HepG2 (cell line): Measurements from ENCODE around the gene ETS1. TPM values are rescaled to one million over a fixed set of nuclear protein-coding genes. Genes with fewer than 3 reads are reported as not detected.

Source experiments
- ATAC-seq: fragments of 200-7000 bp; cut with Tn5 transposase; 3 replicates; pipeline ENCODE4 v1.9.1; 2020; ENCODE audit warnings: mild to moderate bottlenecking, moderate library complexity
- BruUV-seq: library from RNA; stranded (reverse); fragments of 400-500 nt; replicated peaks from 2 replicates; lab custom pipeline; 2021; lab: Mats Ljungman, UMichigan
- CTCF ChIA-PET: fragments of 300-600 bp; formaldehyde crosslinking; extraction: SDS; loops from one replicate; lab custom pipeline; 2021; ENCODE audit warnings: low total read pairs, inconsistent platforms, low intra/inter-chr PET ratio; lab: Yijun Ruan, JAX
- POLR2A ChIA-PET: fragments of 350-600 bp; sonication (Branson Sonifier 250); formaldehyde crosslinking; loops from one replicate; lab custom pipeline; 2020; ENCODE audit warnings: antibody characterized with exemption, inconsistent platforms; lab: Yijun Ruan, JAX
- DNase-seq: peaks from one replicate; pipeline ENCODE4 v3.0.0-alpha.2; 2015; ENCODE audit warnings: low spot score
- FAIRE-seq: peaks from 3 replicates; lab custom pipeline; 2011; peaks lifted over from hg19 to GRCh38; lab: Jason Lieb, UNC
- H2AFZ ChIP-seq: one replicate; pipeline ENCODE4 v1.6.1; 2011; ENCODE audit warnings: low read length, inconsistent platforms
- H3K27ac ChIP-seq: fragments of 300-600 bp; 3 replicates; pipeline ENCODE4 v1.8.0; 2011; ENCODE audit warnings: mixed run types, mild to moderate bottlenecking, mixed read lengths, low read length, inconsistent platforms; ENCODE audit not compliant: insufficient read depth; ENCODE audit errors: extremely low read length
- H3K27me3 ChIP-seq, 2 experiments: fragments of 200-600 bp in 1 of 2; 2 replicates in 1 of 2; 3 replicates in 1 of 2; pipeline versions ENCODE4 v1.6.0 to v1.8.0; 2011; ENCODE audit warnings: low read length in 2 of 2, mild to moderate bottlenecking in 2 of 2, moderate library complexity in 2 of 2, inconsistent platforms in 1 of 2; ENCODE audit not compliant: insufficient read depth in 2 of 2, control insufficient read depth in 1 of 2
- H3K36me3 ChIP-seq, 2 experiments: fragments of 200-600 bp in 1 of 2; replicated peaks in 1 of 2; 2 replicates in 1 of 2; 3 replicates in 1 of 2; pipeline versions ENCODE4 v1.5.1 to v1.8.0; 2011; ENCODE audit warnings: low read length in 2 of 2, inconsistent platforms in 1 of 2; ENCODE audit not compliant: insufficient read depth in 2 of 2, control insufficient read depth in 1 of 2
- H3K4me1 ChIP-seq: 2 replicates; pipeline ENCODE4 v1.5.1; 2012; ENCODE audit warnings: low read length, inconsistent platforms; ENCODE audit not compliant: insufficient read depth
- H3K4me2 ChIP-seq: 2 replicates; pipeline ENCODE4 v1.6.0; 2011; ENCODE audit warnings: low read depth, low read length, inconsistent platforms
- H3K4me3 ChIP-seq, 3 experiments: fragments of 200-600 bp in 1 of 3; sonication (generic), shearing (Covaris generic) in 1 of 3; replicated peaks in 1 of 3; 2 replicates each; pipeline ENCODE4 v1.5.1; 2011 to 2016; ENCODE audit warnings: low read length in 3 of 3, inconsistent platforms in 2 of 3, low read depth in 2 of 3, mild to moderate bottlenecking in 2 of 3, control low read depth in 1 of 3, mixed read lengths in 1 of 3; ENCODE audit not compliant: insufficient read depth in 1 of 3
- H3K79me2 ChIP-seq: one replicate; pipeline ENCODE4 v1.6.1; 2011; ENCODE audit warnings: low read length, inconsistent platforms; ENCODE audit not compliant: insufficient read depth
- H3K9ac ChIP-seq: 2 replicates; pipeline ENCODE4 v1.6.0; 2011; ENCODE audit warnings: mild to moderate bottlenecking, low read depth, low read length, inconsistent platforms; ENCODE audit not compliant: insufficient read depth
- H3K9me3 ChIP-seq: 2 replicates; pipeline ENCODE4 v1.5.1; 2012; ENCODE audit warnings: mild to moderate bottlenecking, low read length
- H4K20me1 ChIP-seq: 2 replicates; pipeline ENCODE4 v1.6.0; 2011; ENCODE audit warnings: inconsistent platforms, mild to moderate bottlenecking, low read length, moderate library complexity; ENCODE audit not compliant: insufficient read depth
- BHLHE40 ChIP-seq: IDR thresholded peaks from 2 replicates; pipeline ENCODE4 v1.6.1; 2011; ENCODE audit warnings: low read length, improper control_type of control experiment
- MBNL3 ChIP-seq: fragments of 250-450 bp; sonication (Bioruptor Pico); conservative IDR thresholded peaks from 2 replicates; pipeline ENCODE4 v1.8.0; 2022; ENCODE audit warnings: mild to moderate bottlenecking, inconsistent platforms
- MED8 ChIP-seq: sonication (generic); formaldehyde crosslinking; IDR thresholded peaks from 2 replicates; pipeline ENCODE4 v1.8.1; 2023; ENCODE audit warnings: mild to moderate bottlenecking, missing genetic modification reagents; ENCODE audit not compliant: insufficient replicate concordance
- WGBS: methylation state at CpG from one replicate; pipeline ENCODE4 v1.1.6; 2017; ENCODE audit warnings: low lambda C conversion rate; 5-methylcytosine and 5-hydroxymethylcytosine counted together
- in situ Hi-C: cut with HindIII; loops from 2 replicates; pipeline ENCODE4 v1.10.0; 2017; ENCODE audit warnings: low pct_unique_long_range_greater_than_20kb; ENCODE audit not compliant: extremely low pct_ligation_motif_present
- intact Hi-C: fragments of 100-400 bp; cut with micrococcal nuclease; formaldehyde crosslinking; loops from one replicate; pipeline ENCODE4 v1.10.0; 2022; ENCODE audit not compliant: unreplicated experiment
- polyA plus RNA-seq, 8 experiments: library from polyadenylated mRNA; depleted of rRNA in 3 of 8; stranded (reverse) in 7 of 8; unstranded in 1 of 8; fragments of >200 nt; fragmentation: Illumina TruSeq in 4 of 8; extraction: Trizol in 4 of 8; gene quantifications; 2 replicates each; pipeline versions ENCODE4 v1.2.1 to v1.2.3, GENCODE V29; 2011 to 2016; ENCODE audit warnings: low read depth in 4 of 8, missing spikeins in 1 of 8, mixed read lengths in 1 of 8; ENCODE audit not compliant: insufficient read depth in 1 of 8
- total RNA-seq, 5 experiments: library from RNA; depleted of rRNA; stranded (reverse); fragments of >200 nt; fragmentation: Illumina TruSeq; extraction: Trizol; gene quantifications; 2 replicates each; pipeline ENCODE4 v1.2.3, GENCODE V29; 2016; ENCODE audit warnings: low read depth in 1 of 5

The ETS1 gene
- total and polyA plus RNA-seq, 2 of the 13 experiments (the other 11 are each of a cell fraction or from before 2014, with no cell fraction given): 0.18 to 0.34 TPM

- FAIRE-seq (no peak), ATAC-seq (no peak), DNase-seq (no peak)
- intact Hi-C loops: no loop called here
- ChIA-PET CTCF (no interaction called here), POLR2A (no interaction called here)
- Histone ChIP-seq H4K20me1 (no peaks in the 10 kb centered on the region), H3K79me2 (no peaks in the 10 kb centered on the region), H3K9me3 (no peaks in the 10 kb centered on the region), H3K4me3 (no peak overlapping the region), H3K27ac (no peak overlapping the region), H3K36me3 (no peaks in the 10 kb centered on the region), H3K4me1 (peaks cover 12% of the 10 kb centered on the region), H3K9ac (no peak overlapping the region), H3K27me3 (no peaks in the 10 kb centered on the region), H2AFZ (no peak overlapping the region), H3K4me2 (no peak overlapping the region)
- no peak for TF ChIP-seq MBNL3 (CRISPR knock-in tag)
- BruUV-seq: no TSS peak
- in situ Hi-C loops: no loop called here
- 50% methylated on average over 8 of the region's 8 CpGs for WGBS
These were observed 130.6 kb downstream of the ETS1 start for GRCh38 chr11:128456566-128457268.

GRCh38 chr11:128455766-128456165, 131.6 kb downstream of the ETS1 start:
- H3K4me2 ChIP-seq: no peak overlapping the region
- no peak overlapping the region for H3K27ac ChIP-seq
- ChIA-PET POLR2A (no interaction called here), CTCF (no interaction called here)
- H3K36me3 ChIP-seq: no peaks in the 10 kb centered on the region
- intact Hi-C loops: no loop called here
- no peak overlapping the region for H3K4me3 ChIP-seq
- DNase-seq (no peak), FAIRE-seq (no peak), ATAC-seq (no peak)
- 8% methylated on average over 5 of the region's 5 CpGs for WGBS
- H3K79me2 ChIP-seq: no peaks in the 10 kb centered on the region
- no peaks in the 10 kb centered on the region for H3K27me3 ChIP-seq
- H4K20me1 ChIP-seq: no peaks in the 10 kb centered on the region
- BruUV-seq: no TSS peak
- H3K4me1 ChIP-seq: peaks cover 21% of the 10 kb centered on the region
- in situ Hi-C loops: no loop called here
- no peak overlapping the region for H2AFZ ChIP-seq
- H3K9ac ChIP-seq: no peak overlapping the region
- H3K9me3 ChIP-seq: no peaks in the 10 kb centered on the region
- TF ChIP-seq MED8 (CRISPR knock-in tag) (no peak), BHLHE40 (0 out of 2 replicates have a peak, but pooled peaks have one; percentile 36)
